H1 (cell line): ENCODE data around the gene AGAP1. TPM values are rescaled to one million over a fixed set of nuclear protein-coding genes. Genes with fewer than 3 reads are reported as not detected.
A peak's percentile ranks its signal among the peaks of the same experiment; 100 is the strongest.

ENCODE experiments used
- CTCF ChIA-PET: fragments of 300-600 bp; sonication (Branson Sonifier 250); formaldehyde crosslinking; loops from one replicate; lab custom pipeline; 2021; ENCODE audit not compliant: partially characterized antibody; lab: Charles Lee
- POLR2A ChIA-PET: fragments of 300-600 bp; sonication (Branson Sonifier 250); formaldehyde crosslinking; loops from one replicate; lab custom pipeline; 2021; ENCODE audit warnings: inconsistent platforms; ENCODE audit not compliant: partially characterized antibody; lab: Charles Lee
- DNase-seq, 2 experiments: peaks; one replicate each; pipeline versions ENCODE4 v3.0.0 to v3.0.0-alpha.2; 2010 to 2022; ENCODE audit warnings: low spot score in 2 of 2, low read depth in 1 of 2, mixed read lengths in 1 of 2
- FAIRE-seq: peaks from 2 replicates; lab custom pipeline; 2011; peaks lifted over from hg19 to GRCh38; lab: Jason Lieb, UNC
- H2AFZ ChIP-seq: 2 replicates; pipeline ENCODE4 v1.8.1; 2012; ENCODE audit warnings: low read length, inconsistent platforms
- H2AK5ac ChIP-seq: 2 replicates; pipeline ENCODE4 v1.6.1; 2013; ENCODE audit warnings: low read depth, low read length
- H2BK120ac ChIP-seq: replicated peaks from 2 replicates; pipeline ENCODE3; 2013; ENCODE audit warnings: low read depth, low read length, inconsistent platforms
- H2BK12ac ChIP-seq: 2 replicates; pipeline ENCODE4 v1.6.1; 2013; ENCODE audit warnings: low read depth, low read length
- H2BK15ac ChIP-seq: 2 replicates; pipeline ENCODE4 v1.6.1; 2013; ENCODE audit warnings: low read length
- H2BK20ac ChIP-seq: 2 replicates; pipeline ENCODE4 v1.6.1; 2013; ENCODE audit warnings: low read length
- H2BK5ac ChIP-seq: 2 replicates; pipeline ENCODE4 v1.6.1; 2013; ENCODE audit warnings: low read depth, low read length
- H3K14ac ChIP-seq: 2 replicates; pipeline ENCODE4 v1.6.1; 2013; ENCODE audit warnings: inconsistent platforms; ENCODE audit not compliant: insufficient read length
- H3K18ac ChIP-seq: 2 replicates; pipeline ENCODE4 v1.6.1; 2013; ENCODE audit warnings: low read length; ENCODE audit errors: extremely low read depth
- H3K23ac ChIP-seq: 2 replicates; pipeline ENCODE4 v1.6.1; 2013; ENCODE audit warnings: inconsistent platforms; ENCODE audit not compliant: insufficient read length
- H3K23me2 ChIP-seq: 2 replicates; pipeline ENCODE4 v1.6.1; 2013; ENCODE audit warnings: low read depth, low read length
- H3K27ac ChIP-seq: 2 replicates; pipeline ENCODE4 v1.6.1; 2011; ENCODE audit warnings: low read depth, low read length, inconsistent platforms
- H3K27me3 ChIP-seq, 4 experiments: replicated peaks in 1 of 4; 1 replicate in 1 of 4; 2 replicates in 3 of 4; pipeline versions ENCODE4 v1.6.1 to v1.8.1; 2011 to 2013; ENCODE audit warnings: low read length in 3 of 4, mild to moderate bottlenecking in 3 of 4, inconsistent platforms in 2 of 4, mixed read lengths in 2 of 4, moderate library complexity in 1 of 4; ENCODE audit not compliant: control insufficient read depth in 3 of 4, insufficient read depth in 3 of 4; ENCODE audit errors: extremely low read depth in 1 of 4
- H3K36me3 ChIP-seq, 4 experiments: 2 replicates each; pipeline versions ENCODE4 v1.6.1 to v1.8.1; 2011 to 2013; ENCODE audit warnings: mild to moderate bottlenecking in 4 of 4, low read length in 3 of 4, moderate library complexity in 2 of 4, control low read depth in 1 of 4, inconsistent platforms in 1 of 4; ENCODE audit not compliant: insufficient read depth in 4 of 4, control insufficient read depth in 2 of 4
- H3K4ac ChIP-seq: replicated peaks from 2 replicates; pipeline ENCODE3; 2013; ENCODE audit warnings: low read length, low read depth, mixed read lengths, inconsistent platforms; ENCODE audit not compliant: insufficient read length
- H3K4me1 ChIP-seq, 4 experiments: replicated peaks in 1 of 4; 1 replicate in 1 of 4; 2 replicates in 3 of 4; pipeline versions ENCODE4 v1.6.1 to v1.8.1; 2011 to 2013; ENCODE audit warnings: low read length in 3 of 4, inconsistent platforms in 2 of 4, mixed read lengths in 1 of 4; ENCODE audit not compliant: insufficient read depth in 4 of 4, control insufficient read depth in 3 of 4
- H3K4me2 ChIP-seq, 2 experiments: 2 replicates each; pipeline versions ENCODE4 v1.6.1 to v1.8.1; 2011 to 2013; ENCODE audit warnings: low read depth in 2 of 2, low read length in 2 of 2, control low read depth in 1 of 2, inconsistent platforms in 1 of 2, mild to moderate bottlenecking in 1 of 2; ENCODE audit not compliant: insufficient read depth in 1 of 2
- H3K4me3 ChIP-seq, 4 experiments: fragments of 200-600, 300-600 bp in 1 of 4; sonication (generic), shearing (Covaris generic), sonication (Bioruptor Twin) in 1 of 4; 2 replicates each; pipeline versions ENCODE4 v1.5.1 to v1.8.1; 2011 to 2016; ENCODE audit warnings: low read length in 4 of 4, low read depth in 3 of 4, control low read depth in 2 of 4, inconsistent platforms in 2 of 4, mild to moderate bottlenecking in 2 of 4, mixed read lengths in 1 of 4, moderate library complexity in 1 of 4; ENCODE audit not compliant: insufficient read depth in 2 of 4; ENCODE audit errors: extremely low read depth in 1 of 4
- H3K56ac ChIP-seq: replicated peaks from 2 replicates; pipeline ENCODE3; 2013; ENCODE audit warnings: low read depth, mild to moderate bottlenecking, mixed read lengths, low read length, inconsistent platforms; ENCODE audit not compliant: insufficient read length
- H3K79me1 ChIP-seq: 2 replicates; pipeline ENCODE4 v1.6.1; 2013; ENCODE audit warnings: low read depth, low read length, control low read depth
- H3K79me2 ChIP-seq, 2 experiments: 2 replicates each; pipeline versions ENCODE4 v1.6.1 to v1.8.1; 2012 to 2013; ENCODE audit warnings: low read length in 2 of 2, mild to moderate bottlenecking in 2 of 2, inconsistent platforms in 1 of 2; ENCODE audit not compliant: insufficient read depth in 2 of 2, control insufficient read depth in 1 of 2
- H3K9ac ChIP-seq, 4 experiments: replicated peaks in 1 of 4; 1 replicate in 1 of 4; 2 replicates in 3 of 4; pipeline versions ENCODE4 v1.6.1 to v1.8.1; 2011 to 2013; ENCODE audit warnings: low read depth in 3 of 4, low read length in 3 of 4, control low read depth in 2 of 4, mild to moderate bottlenecking in 2 of 4, moderate library complexity in 2 of 4, inconsistent platforms in 1 of 4; ENCODE audit errors: extremely low read depth in 1 of 4
- H3K9me3 ChIP-seq, 2 experiments: 2 replicates each; pipeline versions ENCODE4 v1.6.1 to v1.8.1; 2012 to 2013; ENCODE audit warnings: mild to moderate bottlenecking in 2 of 2, moderate library complexity in 2 of 2, control low read depth in 1 of 2, inconsistent platforms in 1 of 2, low read depth in 1 of 2, low read length in 1 of 2, mixed read lengths in 1 of 2; ENCODE audit not compliant: insufficient read depth in 2 of 2
- H4K20me1 ChIP-seq, 2 experiments: replicated peaks in 1 of 2; 2 replicates each; pipeline versions ENCODE3 to v1.8.1; 2011 to 2013; ENCODE audit warnings: inconsistent platforms in 2 of 2, low read length in 2 of 2, mild to moderate bottlenecking in 1 of 2; ENCODE audit not compliant: insufficient read depth in 2 of 2, control insufficient read depth in 1 of 2
- H4K5ac ChIP-seq: 2 replicates; pipeline ENCODE4 v1.6.1; 2013; ENCODE audit warnings: low read length, low read depth, mixed read lengths, inconsistent platforms; ENCODE audit not compliant: insufficient read length
- H4K8ac ChIP-seq: 2 replicates; pipeline ENCODE4 v1.8.0; 2013; ENCODE audit warnings: mild to moderate bottlenecking, moderate library complexity, low read length, inconsistent platforms; ENCODE audit not compliant: insufficient read depth; ENCODE audit errors: extremely low read depth
- H4K91ac ChIP-seq: replicated peaks from 2 replicates; pipeline ENCODE3; 2013; ENCODE audit warnings: low read length, mixed read lengths, inconsistent platforms; ENCODE audit not compliant: insufficient read length
- BRCA1 ChIP-seq: IDR thresholded peaks from 2 replicates; pipeline ENCODE4 v1.6.1; 2012; ENCODE audit warnings: low read depth, low read length, improper control_type of control experiment
- RAD21 ChIP-seq, 2 experiments: IDR thresholded peaks in 1 of 2; conservative IDR thresholded peaks in 1 of 2; 2 replicates each; pipeline ENCODE4 v1.6.1; 2011; ENCODE audit warnings: low read depth in 2 of 2, low read length in 2 of 2, improper control_type of control experiment in 1 of 2, inconsistent platforms in 1 of 2, mild to moderate bottlenecking in 1 of 2, moderate library complexity in 1 of 2
- WGBS, 2 experiments: shearing (Covaris generic) in 1 of 2; methylation state at CpG; one replicate each; pipeline versions ENCODE4 v1.1.6 to v1.1.7; 2013 to 2015; ENCODE audit warnings: low lambda C conversion rate in 2 of 2, mixed read lengths in 2 of 2, inconsistent platforms in 1 of 2, low coverage in 1 of 2, missing lambda C conversion rate in 1 of 2; ENCODE audit not compliant: insufficient replicate concordance in 2 of 2, insufficient coverage in 1 of 2, insufficient read length in 1 of 2; ENCODE audit errors: extremely low coverage in 1 of 2, missing lambda C conversion rate in 1 of 2; 5-methylcytosine and 5-hydroxymethylcytosine counted together
- polyA plus RNA-seq, 7 experiments: library from polyadenylated mRNA; depleted of rRNA in 3 of 7; stranded (reverse) in 5 of 7; unstranded in 2 of 7; fragments of >200 nt in 5 of 7; fragments of 200-250 nt in 2 of 7; gene quantifications; 1 replicate in 5 of 7; 2 replicates in 1 of 7; 4 replicates in 1 of 7; pipeline versions ENCODE4 v1.2.1 to v1.2.3, GENCODE V29; 2011 to 2013; ENCODE audit warnings: missing spikeins in 2 of 7, mixed read lengths in 2 of 7
- total RNA-seq: library from RNA; stranded (reverse); fragmentation: NEBNext Ultra II Directional; extraction: Animal tissue kit (Norgen Biotek cat#: 25700); gene quantifications from 2 replicates; pipeline ENCODE4 v1.2.1, GENCODE V29; 2021
- TF ChIP-seq, protein P1 (sequence below), 3 experiments: IDR thresholded peaks; 1 replicate in 2 of 3; 2 replicates in 1 of 3; pipeline versions ENCODE4 v1.5.1 to v1.6.1; 2011; ENCODE audit warnings: low read length in 3 of 3, mild to moderate bottlenecking in 3 of 3, inconsistent platforms in 2 of 3, low read depth in 1 of 3, moderate library complexity in 1 of 3; ENCODE audit not compliant: insufficient read depth in 1 of 3; ENCODE audit errors: control extremely low read depth in 1 of 3

The AGAP1 gene
- total and polyA plus RNA-seq, 2 of the 8 experiments (the other 6 are each of a cell fraction or from before 2014, with no cell fraction given), result 18.1 to 39.4 TPM

DNA sequence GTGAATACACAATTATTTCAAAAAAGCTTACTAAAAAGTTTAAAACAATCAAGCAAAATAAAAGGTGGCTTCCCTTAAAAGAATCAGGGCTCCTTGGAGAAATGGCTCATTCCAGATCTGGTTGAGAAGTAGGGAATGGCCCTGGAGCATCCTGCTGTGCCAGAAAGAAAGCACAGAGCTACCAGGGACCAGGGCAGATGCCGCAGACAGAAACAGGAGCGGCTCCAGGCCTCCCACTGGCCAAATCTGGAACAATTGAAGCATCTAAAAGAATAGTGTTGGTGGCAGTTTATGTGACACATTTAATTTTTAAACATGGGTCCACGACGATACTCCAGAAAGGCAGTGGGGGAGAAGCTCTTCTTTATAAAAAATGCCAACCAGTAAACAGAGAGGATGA is 598.9 kb downstream of the AGAP1 start:
- Histone ChIP-seq H3K23me2 (no peaks in the 10 kb centered on the region), H3K79me1 (no peaks in the 10 kb centered on the region), H4K5ac (no peak overlapping the region), H3K14ac (no peak overlapping the region), H3K36me3 (no peaks in the 10 kb centered on the region), H3K27ac (no peak overlapping the region), H3K56ac (no peak overlapping the region), H3K4me1 (peaks cover 0 to 11% (median 4%) of the 10 kb centered on the region in 4 experiments; a peak in 6 of 7 replicates), H3K27me3 (no peaks in the 10 kb centered on the region; a peak in 1 of 7 replicates), H2BK120ac (no peak overlapping the region), H2BK20ac (no peak overlapping the region), H2BK5ac (no peak overlapping the region), H2BK15ac (no peak overlapping the region), H3K18ac (no peak overlapping the region), H3K23ac (no peak overlapping the region), H4K20me1 (no peaks in the 10 kb centered on the region), H3K79me2 (no peaks in the 10 kb centered on the region), H3K9ac (no peak overlapping the region), H3K4me2 (no peak overlapping the region), H3K4me3 (no peak overlapping the region), H4K91ac (no peak overlapping the region), H2AK5ac (no peak overlapping the region), H2BK12ac (no peak overlapping the region), H3K4ac (no peak overlapping the region), H3K9me3 (no peaks in the 10 kb centered on the region)
- WGBS, 2 experiments, result 82% methylated on average over 4 of the region's 4 CpGs; no CpG with 5 or more reads in 1 of the 2 experiments
- DNase-seq, result no peak
- no peak for FAIRE-seq
- CTCF ChIA-PET, result interaction anchor here (0.6 to 2.8 kb wide), 21 partner anchors 9 to 157 kb away, joined by 3 to 10 read pairs (median 4); no protein-coding TSS in a partner anchor
- TF ChIP-seq RAD21 (IDR thresholded peaks at IDR 0.05 in 1 of 2, conservative IDR thresholded peaks at IDR 0.05 in 1 of 2; ENCODE audit: low read depth in 2 of 2, low read length in 2 of 2), result peak; percentile 18 to 35; a peak in 3 of 4 replicates
- no peak for TF ChIP-seq BRCA1
- TF ChIP-seq, protein P1, sequence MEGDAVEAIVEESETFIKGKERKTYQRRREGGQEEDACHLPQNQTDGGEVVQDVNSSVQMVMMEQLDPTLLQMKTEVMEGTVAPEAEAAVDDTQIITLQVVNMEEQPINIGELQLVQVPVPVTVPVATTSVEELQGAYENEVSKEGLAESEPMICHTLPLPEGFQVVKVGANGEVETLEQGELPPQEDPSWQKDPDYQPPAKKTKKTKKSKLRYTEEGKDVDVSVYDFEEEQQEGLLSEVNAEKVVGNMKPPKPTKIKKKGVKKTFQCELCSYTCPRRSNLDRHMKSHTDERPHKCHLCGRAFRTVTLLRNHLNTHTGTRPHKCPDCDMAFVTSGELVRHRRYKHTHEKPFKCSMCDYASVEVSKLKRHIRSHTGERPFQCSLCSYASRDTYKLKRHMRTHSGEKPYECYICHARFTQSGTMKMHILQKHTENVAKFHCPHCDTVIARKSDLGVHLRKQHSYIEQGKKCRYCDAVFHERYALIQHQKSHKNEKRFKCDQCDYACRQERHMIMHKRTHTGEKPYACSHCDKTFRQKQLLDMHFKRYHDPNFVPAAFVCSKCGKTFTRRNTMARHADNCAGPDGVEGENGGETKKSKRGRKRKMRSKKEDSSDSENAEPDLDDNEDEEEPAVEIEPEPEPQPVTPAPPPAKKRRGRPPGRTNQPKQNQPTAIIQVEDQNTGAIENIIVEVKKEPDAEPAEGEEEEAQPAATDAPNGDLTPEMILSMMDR (IDR thresholded peaks at IDR 0.05; ENCODE audit: control extremely low read depth in 1 of 3, insufficient read depth in 1 of 3, low read depth in 1 of 3, low read length in 3 of 3), result peak in 1 of 3 experiments; percentile 30; a peak in 1 of 4 replicates
- TF ChIP-seq, all 59 proteins: peak for 2
- Histone ChIP-seq H2AFZ (no peak overlapping the region), H4K8ac (no peak overlapping the region)
- POLR2A ChIA-PET, result no interaction called here
